ENCODE data around the gene WFDC1.
A peak's percentile ranks its signal among the peaks of the same experiment; 100 is the strongest.

WFDC1 gene

DNA sequence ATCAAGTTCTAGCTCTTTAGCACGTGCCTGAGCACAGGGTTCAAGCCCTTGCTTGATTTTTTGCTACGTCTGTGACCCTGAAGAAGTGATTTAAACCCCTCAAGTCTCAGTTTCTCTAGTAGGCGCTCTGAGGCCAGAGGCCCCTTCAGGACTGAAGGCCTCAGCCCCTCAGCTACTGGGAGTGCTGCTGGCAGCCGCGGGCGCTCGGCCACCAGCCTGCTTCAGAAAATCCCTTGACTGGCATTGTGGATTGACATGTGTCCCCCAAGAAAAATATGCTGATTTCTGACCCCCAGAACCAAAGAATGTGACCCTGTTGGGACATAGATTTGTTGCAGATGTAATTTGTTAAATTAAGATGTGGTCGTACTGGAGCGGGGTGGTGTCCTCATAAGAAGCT is 20.2 kb upstream of the WFDC1 start:
- no peak for DNase-seq

DNA sequence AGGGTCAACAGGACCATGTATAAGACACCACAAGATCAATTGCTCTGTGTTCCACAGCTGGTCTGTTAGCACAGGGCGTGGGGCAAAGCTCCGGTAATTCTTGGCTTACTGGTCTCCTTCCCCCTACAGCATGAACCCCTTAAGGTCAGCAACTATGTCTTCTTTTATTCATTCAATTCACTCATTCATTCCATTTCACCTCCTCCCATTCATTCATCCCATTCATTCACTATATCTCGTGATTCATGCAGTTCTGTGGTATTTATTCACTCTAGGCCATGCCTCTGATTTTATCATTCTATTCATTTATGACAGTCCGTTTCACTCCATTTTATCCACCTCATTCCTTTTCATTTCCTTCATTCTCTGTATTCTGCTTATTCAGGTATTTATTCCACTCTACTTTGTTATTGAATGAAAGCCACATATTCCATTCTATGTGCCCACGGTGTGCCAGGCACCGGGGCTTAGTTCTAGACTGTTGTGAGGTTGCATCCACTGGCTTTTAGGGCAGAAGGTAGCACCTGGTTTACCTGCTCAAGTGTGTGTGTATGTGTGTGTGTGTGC is 19.0 kb upstream of the WFDC1 start:
- no peak for DNase-seq

DNA sequence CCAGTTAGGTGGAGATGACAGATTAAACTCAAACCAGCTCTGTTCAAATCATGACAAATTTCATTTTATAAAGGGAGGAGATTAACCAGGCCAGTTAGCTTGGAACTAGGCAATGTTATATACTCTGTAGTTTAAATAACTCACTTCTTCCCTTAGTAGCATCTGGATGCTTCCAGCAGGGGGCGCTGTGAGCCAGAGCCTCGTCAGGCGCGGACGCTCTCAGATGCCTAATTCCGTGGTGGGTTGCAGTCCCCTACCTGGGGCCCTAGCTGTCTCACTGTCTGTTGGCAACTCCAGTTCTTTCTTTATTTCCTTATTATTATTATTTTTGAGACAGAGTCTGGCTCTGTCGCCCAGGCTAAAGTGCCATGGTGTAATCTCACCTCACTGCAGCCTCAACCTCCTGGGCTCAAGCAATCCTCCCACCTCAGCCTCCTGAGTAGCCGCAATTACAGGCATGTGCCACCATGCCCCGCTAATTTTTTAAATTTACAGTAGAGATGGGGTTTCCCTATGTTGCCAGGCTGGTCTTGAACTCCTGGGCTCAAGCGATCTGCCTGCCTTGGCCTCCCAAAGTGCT is 17.3 kb upstream of the WFDC1 start:
- DNase-seq = peak; percentile 67

DNA sequence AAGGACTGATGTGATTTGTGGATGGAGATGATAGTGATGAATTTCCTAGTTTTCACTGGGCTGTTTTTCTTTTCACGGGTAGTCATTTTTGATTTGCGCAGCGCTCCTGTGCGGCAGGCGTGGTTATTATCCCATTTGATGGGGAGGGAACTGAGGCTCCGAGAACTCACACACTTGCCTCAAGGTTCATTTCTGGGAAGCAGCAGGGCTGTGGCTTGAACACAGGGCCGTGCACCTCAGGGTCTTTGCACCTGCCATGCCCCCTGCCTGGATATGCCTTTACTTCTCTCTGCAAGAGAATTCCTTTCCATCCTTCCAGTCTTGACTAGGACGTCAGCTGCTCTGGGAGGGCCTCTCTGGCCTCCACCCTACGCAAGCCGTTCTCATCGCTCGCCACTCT is 16.3 kb upstream of the WFDC1 start:
- DNase-seq = no peak

DNA sequence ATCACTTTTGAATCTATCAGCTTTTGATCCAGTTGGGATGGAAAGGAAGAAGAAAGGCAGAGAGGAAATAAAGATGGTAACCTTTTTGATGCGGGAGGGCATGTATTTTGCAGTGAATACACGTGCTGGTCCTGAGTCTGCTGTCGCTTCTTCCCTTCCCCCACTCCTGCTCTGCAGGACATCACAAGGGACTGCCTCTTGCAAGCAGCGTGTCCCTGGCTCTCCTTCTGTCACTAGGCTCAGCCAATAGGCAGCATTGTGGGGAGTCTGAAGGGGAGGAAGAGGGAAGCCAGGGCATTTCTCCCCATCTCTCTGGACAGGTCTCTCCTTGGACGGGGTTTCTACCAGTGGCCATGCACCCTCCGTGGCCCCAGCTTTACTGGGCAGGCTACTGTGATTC is 15.7 kb upstream of the WFDC1 start:
- DNase-seq = no peak

DNA sequence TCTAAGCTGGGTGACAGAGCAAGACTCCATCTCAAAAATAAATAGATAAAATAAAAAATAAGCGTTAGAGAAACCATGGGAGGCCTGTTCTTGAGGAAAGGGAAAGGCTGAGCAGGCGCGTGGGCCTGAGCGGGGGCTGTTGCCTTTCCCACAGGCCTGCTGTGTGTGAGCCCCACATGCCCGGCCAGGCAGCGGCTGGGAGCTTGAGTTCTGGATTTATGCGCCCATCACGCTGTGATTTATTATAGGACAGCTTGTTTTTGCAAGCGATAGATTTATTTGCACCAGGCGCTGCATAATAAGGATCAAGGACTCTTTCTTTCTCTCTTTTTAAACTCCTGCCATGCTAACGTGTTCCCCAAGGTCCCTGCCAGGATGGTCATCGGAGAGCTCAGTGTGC is 14.8 kb upstream of the WFDC1 start:
- DNase-seq = no peak

DNA sequence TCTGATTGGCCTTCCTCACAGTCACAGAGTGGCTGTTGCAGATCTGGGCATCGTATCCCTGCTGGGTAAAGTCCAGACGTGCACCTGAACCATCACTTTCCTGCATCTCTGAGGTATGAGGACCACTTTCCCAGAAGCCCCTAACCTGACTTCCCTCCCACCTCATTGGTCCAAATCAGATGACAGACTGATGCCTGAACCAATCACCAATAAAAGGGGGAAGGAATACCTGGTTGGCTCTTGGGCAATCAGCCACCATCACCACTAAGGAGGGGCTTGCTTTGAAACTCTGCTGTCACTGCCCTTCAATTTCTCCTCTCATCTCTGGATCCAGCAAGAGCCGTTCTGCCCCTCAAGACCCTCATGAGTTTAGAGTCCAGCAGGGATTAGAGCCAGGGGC is 13.6 kb upstream of the WFDC1 start:
- peak; percentile 7 for DNase-seq

DNA sequence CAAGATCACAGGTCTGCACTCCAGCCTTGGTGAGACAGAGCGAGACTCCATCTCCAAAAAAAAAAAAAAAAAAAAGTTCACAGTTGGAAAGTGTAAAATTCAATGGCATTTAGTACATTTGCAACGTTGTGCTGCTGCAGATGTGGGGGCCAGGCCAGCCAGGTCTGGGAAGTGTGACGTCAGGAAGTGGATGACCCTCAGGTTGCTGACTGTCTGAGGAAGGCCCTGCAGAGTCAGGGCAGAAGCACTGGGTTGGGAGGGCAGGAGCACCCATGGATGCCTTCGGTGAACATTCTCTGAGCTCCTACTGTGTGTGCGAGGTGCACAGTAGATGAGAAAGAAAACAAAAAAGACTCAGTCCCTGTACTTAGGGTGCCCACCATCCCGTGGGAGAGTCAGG is 12.1 kb upstream of the WFDC1 start:
- no peak for DNase-seq

DNA sequence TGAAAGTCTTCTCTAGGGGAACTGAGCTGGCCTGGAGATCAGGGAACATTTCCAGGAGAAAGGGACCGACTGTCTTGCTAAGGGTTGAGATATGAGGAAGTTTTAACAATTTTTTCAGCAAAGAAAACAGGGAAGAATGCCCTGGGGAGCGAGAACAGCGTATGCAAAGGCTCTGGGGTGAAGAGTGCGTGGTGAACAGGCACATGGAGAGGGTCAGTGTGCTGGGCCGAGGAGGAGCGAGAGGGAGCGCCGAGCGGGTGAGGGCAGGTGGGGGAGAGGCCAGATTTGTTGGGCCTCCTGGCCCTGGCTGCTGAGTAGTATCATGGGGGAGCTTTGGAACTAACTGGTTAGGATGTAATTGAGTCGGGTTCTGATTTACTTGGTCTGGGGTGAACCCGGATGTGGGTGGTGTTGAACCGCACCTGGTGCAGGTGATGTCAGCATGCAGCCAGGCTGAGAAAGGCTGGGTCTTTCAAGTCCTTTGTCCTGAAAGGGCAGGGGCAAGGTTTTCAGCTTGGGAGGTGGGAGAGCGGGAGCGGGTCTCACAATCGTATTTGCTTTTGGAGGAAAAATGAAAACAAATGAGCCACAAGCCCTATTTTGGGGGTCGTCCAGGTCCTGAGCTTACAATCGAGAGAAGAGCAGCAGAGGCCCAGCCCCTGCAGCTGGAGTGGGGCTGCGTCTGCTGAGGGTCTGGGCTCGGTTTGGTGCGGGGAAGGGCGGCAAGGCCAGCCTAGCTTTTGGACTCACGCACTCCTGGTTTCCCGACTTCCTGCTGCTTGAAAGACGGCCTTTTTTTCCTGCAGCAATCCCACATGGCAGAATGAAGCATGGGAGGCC is 11.1 kb upstream of the WFDC1 start:
- peak; percentile 25 for DNase-seq

DNA sequence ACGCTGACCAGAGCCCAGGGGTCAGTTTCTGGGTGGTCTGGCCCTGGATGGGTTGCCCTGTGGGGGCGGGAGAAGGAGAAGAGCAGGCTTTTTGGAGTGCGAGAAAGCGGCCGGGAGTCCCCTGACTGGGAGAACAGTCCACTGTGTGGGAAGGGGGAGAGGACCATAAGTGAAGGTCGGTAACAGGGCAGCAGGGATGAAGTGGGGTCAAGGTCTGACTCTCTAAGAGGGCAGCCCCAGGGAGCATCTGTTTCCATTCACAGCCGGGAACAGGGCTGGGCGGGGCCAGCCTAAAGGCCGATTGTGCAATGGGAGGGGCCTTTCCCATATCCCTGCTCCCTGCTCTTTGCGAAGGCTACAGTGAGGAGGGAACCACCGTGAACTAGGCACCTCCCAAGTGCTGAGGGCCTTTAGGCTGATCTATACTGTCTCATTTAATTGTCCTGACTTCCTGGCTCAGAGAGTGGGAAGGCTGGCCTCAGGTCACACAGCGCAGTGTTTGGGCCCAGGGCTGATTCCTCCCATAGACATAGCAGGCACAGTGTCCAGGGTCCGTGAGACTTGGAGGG is 10.4 kb upstream of the WFDC1 start:
- peak; percentile 42 for DNase-seq

DNA sequence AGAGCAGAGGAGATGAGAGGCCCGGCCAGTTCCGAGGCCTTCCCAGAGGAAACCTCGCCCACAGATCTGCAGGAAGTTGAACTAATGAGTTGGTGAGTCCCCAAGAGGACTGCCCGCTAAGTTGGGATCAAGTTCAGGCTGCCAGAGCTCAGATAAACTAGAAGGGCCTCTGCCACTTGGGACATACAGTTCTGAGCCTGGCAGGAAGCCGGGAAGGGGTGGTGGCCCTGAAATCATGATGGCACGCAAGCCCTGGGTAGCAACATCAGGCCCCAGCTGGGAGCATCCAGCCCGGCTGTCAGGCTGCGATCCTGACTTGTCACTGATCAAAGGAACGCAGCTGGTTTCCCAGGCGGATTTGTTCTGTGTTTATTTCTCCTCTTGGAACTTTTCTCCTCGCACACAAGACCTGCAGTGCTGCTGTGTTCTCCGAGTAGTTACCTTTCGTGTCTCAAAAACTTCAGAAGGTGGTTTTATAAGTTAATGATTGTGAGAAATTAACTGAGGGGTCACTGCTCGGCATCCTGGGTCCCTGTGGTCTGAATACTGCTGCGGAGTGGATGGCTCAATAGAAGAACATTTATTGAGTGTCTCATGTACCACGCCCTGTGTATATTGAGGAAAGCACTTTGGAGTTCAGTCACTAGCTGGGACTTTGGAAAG is 8.0 kb upstream of the WFDC1 start:
- no peak for DNase-seq

DNA sequence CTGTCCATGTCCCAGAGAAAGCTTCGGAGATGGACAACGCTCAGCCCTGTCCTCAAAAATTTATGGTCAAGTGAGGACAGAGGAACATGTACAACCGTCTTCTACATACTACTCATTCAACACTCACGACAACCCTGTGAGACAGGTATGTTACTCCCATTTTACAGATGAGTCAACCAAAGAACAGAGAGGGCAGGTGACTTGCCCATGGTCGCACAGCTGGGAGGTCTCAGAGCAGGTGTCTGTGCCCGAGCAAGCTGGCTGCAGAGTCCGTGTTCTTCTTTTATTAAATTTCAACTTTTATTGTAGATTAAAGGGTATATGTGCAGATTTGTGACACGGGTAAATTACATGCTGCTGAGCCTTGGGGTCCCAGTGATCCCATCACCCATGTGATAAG is 5.8 kb upstream of the WFDC1 start:
- no peak for DNase-seq

DNA sequence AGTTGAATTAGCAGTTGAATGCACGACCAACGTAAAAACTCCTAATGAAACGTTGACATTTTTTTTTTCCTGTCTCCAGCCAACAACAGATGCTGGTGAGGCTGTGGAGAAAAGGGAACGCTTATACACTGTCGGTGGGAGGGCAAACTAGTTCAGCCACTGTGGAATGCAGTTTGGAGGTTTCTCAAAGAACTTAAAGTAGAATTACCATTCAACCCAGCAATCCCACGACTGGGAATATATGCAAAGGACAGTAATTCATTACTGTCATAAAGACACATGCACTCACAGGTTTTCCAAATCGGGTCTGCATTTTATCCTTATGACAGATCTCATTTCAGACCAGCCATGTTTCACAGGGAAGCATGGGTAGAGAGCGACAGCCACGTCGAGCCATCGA is 3.5 kb upstream of the WFDC1 start:
- DNase-seq = no peak

DNA sequence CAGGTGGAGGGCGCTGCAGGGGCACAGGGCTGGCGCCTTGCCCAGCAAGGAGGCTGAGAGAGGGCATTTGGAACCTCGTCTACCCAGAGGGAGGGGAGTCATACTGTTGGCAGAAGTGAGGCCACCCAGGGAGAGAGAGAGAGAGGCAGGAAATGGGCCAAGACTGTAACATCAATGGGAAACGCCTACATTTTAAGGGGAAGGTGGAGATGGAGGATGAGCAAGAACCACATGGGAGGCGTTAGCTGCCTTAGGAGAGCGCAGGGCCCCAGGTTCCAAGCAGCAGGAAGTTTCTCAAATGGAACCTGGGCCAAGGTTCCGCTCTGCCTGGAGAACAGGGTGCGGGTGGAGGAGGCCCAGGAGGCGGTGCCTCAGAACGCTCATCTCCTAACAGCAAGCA is 2.7 kb upstream of the WFDC1 start:
- DNase-seq = no peak

DNA sequence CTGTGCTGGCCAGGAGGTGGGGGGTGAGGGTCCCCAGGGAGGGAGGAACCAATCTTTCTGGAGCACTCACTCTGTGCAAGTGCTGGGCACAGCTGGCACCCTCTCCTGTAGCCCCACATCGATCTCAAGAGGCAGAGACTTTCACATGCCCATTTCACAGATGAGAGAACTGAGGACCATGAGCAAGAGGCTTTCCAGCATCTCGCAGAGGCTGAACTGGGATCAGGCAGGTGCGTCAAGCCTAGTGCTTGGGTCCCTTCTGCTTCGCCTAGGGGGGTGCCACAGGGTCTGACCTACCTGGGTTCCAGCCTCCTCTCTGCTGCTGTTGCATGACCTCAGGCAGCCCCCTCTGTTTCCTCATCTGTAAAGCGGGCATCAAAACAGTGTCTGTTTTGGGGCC is 1.3 kb upstream of the WFDC1 start:
- no peak for DNase-seq

DNA sequence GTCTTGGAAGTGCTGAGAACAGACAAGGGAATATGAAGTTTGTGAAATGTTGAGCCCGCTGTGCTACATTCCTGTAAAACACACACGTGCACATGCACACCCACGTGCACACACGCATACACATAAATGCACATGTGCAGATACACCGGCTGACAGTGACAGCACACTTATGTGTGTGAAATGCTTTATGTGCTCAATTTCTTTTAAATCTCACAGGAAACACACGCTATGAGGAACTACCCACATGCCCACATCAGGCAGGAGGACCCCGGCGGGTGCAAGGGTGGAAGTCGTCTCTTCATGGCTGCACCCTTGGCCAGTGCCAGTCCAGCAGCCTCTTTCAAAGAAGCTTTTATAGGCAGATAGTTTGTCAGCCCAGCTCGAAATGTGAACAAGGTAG is 561 bp upstream of the WFDC1 start:
- no peak for DNase-seq

DNA sequence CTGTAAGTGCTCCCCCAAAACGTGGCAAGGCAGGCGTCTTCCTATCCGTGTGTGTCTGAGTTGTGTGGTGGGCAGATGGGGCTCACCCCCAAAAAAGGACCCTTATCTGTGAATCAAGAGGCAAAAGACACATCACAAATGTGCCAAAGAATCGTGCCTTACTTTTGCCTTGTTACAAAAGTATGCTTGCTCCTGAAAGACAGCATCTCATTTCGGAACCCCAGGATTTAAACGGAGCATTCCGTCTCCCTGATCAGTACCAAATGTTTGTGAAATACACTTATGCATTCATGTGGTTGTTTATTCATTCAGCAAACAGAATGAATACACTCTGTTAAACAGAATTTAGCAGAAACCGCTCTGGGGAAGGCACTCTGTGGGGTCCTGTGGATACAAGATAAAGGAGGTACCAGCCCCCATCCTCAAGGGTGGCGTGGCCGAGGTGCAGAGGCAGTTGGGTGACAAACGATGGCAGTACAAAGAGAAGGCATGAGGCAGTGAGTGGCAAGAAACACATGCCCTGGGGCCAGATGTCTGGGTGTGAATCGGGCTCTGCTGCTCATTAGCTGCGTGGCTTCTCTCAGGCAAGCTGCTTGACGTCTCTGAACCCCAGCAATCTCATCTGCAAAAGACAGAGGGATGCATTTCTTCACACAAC is 654 bp downstream of the WFDC1 start:
- no peak for DNase-seq

DNA sequence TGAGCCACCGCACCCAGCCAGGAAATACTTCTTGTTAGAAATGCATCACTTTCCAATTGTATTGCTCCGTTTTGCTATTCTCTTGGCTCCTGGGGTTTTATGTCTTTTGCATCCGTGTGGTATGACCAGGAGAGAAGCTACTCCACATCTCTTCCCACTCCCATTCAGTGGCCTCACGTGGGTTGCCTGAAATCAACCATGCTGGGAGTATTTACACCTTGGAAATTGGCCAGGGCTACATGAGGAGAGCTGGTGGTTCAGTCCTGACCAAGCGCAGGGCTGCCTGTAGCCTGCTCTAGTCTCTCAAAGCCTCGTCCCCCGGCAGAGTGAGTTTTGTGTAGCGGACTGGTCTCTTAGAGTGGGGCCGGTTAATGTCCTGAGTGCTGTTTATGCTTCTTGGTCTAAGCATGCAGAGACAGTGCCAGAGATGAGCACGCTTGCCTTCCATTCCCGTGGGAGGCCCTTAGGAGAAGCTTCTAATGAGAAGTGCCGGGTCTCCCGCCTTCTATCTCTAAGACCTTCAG is 3.8 kb downstream of the WFDC1 start:
- DNase-seq = no peak

DNA sequence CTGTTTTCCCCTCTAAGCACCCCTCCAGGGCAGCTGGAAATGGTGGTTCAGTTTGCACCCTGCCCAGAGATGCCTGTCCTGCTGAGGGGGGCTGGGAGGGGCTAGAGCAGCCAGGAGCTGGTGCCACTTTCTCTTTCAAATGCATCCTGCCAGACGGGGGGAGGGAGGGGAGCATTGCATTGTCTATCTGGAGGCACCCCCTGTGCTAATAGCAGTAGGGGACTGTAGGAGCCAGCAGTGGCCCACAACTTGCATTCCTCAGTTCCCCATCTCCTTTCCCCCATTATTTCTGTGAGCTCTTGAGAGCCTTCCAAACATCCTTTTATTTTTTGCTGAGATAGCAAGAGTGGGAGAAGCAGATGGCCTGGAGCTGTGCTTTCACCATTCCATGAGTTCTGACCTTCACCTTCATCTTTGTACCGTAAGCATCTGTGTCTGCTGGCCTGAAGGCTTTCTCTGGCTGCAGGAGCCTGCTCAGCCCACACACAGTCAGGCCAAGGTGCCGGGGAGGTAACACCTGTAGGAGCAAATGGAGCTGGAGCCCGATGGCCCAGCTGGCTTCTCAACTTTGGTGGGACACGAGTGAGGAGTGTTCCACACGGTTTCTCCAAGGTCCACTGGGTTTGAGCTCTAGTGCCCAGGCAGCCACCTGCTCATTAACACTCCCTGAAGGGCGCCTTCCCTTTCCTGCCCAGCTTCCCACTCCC is 5.2 kb downstream of the WFDC1 start:
- DNase-seq = no peak

DNA sequence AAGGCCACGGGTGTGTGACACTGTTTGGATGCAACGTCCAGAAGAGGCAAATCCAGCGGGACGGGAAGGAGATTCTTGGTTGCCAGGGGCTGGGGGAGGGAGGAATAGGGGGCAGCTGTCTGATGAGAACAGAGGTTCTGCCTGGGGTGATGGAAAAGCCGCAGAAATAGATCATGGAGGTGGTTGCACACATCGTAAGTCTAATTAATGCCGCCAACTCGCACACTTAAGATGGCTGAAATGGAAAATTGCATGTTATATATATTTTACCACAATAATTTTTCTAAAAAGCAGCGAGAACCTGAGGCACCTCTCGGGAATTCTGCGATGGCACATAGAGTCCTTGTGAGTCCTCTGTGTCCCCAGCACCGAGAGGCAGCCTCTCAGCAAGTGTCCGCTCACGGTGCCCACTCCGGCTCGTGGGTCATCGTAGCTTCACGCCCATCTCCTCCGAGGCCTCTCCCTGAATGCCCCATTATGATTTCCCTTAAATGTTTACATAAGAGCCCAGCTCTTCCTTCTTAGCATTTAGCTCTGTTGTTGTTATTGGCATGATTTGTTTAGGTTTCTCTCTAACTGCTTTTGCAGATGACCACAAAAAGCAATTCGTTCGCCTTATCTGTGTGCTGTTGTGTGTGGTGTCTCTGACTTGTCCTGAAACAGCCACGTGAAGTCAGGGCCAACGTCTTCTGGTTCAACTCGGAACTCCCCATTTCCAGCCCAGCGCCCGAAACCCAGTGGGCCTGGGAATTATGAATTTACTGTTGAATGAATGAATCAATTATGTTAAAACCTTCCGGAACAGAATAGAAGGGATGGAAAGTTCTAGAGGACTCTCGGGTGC is 7.7 kb downstream of the WFDC1 start:
- no peak for DNase-seq

DNA sequence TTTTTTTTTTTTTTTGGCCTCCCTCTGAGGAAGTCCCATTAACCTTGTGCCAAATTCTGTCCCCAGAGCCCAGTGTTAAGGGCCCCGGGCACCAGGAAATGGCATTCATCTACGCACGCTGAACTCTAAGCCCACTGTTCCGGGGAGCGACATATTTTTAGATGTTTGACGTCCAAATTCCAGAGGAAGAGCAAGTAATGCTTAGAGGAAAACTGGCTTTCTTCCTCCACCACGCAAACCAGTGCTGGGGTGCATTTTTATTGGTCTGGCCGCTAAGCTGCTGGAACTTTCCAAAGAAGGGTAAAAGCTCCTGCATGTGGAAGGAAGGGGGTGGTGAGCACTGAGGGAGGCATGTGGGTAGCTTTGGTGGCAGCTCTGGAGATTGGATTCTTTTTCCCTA is 8.3 kb downstream of the WFDC1 start:
- DNase-seq = no peak
